ENCODE data around the gene SLC7A6.
A peak's percentile ranks its signal among the peaks of the same experiment; 100 is the strongest.

Gene SLC7A6

DNA sequence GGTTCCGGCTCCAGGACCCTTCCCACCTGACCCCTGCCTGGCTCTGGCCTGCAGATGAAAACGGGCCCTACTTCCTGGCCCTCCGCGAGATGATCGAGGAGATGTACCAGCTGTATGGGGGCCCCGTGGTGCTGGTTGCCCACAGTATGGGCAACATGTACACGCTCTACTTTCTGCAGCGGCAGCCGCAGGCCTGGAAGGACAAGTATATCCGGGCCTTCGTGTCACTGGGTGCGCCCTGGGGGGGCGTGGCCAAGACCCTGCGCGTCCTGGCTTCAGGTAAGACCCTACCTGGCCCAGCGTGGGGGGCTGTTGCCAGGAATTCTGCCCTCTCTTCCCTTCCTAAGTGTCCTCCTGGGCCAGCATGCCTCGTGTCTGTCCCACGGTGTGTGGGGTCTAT is 8.6 kb upstream of the SLC7A6 start:
- H3K4me3 Mint-ChIP-seq, result no peak overlapping the region
- peaks cover 46% of the 10 kb centered on the region for H3K4me1 Mint-ChIP-seq (ENCODE audit: low read depth)
- peaks cover 99% of the 10 kb centered on the region for H3K36me3 Mint-ChIP-seq (ENCODE audit: low read depth)
- H3K9me3 Mint-ChIP-seq, result no peaks in the 10 kb centered on the region
- intact Hi-C loops (cut with micrococcal nuclease), result loop anchor here (2.0 kb wide), 1 partner anchor 55 kb away; the partner anchor contains the start of genes PRMT7 and SLC7A6OS
- H3K27ac Mint-ChIP-seq, result peak overlapping the region; percentile 55
- H3K27me3 Mint-ChIP-seq, result no peaks in the 10 kb centered on the region

DNA sequence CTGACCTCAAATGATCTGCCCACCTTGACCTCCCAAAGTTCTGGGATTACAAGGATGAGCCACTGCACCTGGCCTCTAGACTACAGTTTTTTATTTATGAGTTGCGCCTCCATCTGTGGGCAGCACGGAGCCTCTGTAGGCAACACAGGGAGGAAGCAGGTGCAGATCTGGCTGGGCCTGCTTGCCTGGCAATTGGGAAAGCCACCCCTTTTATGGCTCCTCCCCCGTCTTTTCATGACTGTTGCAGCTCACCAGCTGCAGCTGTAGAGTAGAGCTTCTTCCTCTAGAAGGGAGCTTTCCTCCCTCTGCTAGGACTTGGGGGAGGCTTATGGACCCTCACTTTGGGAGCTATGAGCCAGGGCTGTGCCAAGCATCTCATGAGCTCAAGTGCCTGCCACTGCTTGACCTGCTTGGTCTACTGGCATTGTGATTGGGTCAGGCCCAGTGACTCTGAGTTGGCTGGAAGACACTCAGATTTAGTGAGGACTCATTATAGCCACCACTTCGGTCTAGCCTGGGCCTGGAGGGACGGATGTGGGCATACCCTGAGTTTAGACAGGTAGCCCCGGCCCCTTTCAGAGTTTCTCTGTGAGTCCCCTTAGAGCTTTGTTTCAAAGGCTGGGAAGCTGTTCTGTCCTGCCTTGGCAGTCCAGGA is 6.9 kb upstream of the SLC7A6 start:
- Mint-ChIP-seq H3K27ac (peak overlapping the region; percentile 81), H3K4me3 (peak overlapping the region; percentile 32), H3K36me3 (ENCODE audit: low read depth) (peaks cover 90% of the 10 kb centered on the region), H3K27me3 (no peaks in the 10 kb centered on the region), H3K9me3 (no peaks in the 10 kb centered on the region), H3K4me1 (ENCODE audit: low read depth) (peaks cover 39% of the 10 kb centered on the region)
- intact Hi-C loops (cut with micrococcal nuclease), result loop anchor here (1.0 to 2.0 kb wide), 2 partner anchors 10 to 53 kb away; partner anchors contain the start of genes PRMT7 and SLC7A6OS

DNA sequence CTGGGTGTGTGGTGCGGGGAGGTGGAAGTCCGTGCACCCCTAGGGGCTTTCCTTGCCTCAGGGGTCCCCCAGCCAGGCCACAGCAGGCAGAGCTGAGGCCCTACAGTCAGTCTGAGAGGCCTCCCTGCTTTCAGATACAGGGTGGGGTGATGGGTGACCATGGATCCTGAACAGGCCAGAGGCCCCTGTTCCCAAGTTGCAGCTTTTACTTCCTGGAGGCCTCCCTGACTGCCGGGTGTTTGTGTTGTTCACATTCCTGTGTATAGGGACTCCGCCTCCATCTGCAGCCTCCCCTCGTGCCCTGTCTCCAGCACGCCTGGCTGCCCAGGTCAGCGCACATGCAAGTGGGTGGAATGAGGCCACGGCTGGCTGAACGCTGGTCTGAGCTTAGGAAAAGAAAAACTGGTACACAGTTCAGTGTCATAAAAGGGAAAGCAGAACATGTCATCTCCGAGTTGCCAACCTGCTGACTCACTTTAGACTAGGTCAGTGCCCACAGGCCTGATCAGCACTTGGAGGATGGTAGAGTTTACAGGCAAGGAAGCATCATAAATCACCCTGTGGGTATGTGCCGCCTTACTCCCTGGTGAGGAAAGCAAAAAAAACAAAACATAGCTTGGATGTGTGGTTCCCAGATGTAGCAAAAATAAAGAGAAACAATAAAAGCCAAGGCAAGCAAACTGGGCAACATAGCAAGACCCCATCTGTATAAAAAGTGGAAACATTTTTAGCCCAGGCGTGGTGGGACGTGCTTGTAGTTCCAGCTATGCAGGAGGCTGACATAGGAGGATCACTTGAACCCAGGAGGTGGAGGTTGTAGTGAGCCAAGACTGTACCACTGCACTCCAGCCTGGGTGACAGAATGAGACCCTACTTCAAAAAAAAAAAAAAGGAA is 6.2 kb upstream of the SLC7A6 start:
- H3K27me3 Mint-ChIP-seq, result no peaks in the 10 kb centered on the region
- peaks cover 40% of the 10 kb centered on the region for H3K4me1 Mint-ChIP-seq (ENCODE audit: low read depth)
- H3K4me3 Mint-ChIP-seq, result peak overlapping the region; percentile 32
- H3K27ac Mint-ChIP-seq, result peak overlapping the region; percentile 81
- H3K36me3 Mint-ChIP-seq (ENCODE audit: low read depth), result peaks cover 83% of the 10 kb centered on the region
- intact Hi-C loops (cut with micrococcal nuclease), result loop anchor here (1.0 to 2.0 kb wide), 2 partner anchors 11 to 53 kb away; partner anchors contain the start of genes PRMT7 and SLC7A6OS
- H3K9me3 Mint-ChIP-seq, result no peaks in the 10 kb centered on the region

DNA sequence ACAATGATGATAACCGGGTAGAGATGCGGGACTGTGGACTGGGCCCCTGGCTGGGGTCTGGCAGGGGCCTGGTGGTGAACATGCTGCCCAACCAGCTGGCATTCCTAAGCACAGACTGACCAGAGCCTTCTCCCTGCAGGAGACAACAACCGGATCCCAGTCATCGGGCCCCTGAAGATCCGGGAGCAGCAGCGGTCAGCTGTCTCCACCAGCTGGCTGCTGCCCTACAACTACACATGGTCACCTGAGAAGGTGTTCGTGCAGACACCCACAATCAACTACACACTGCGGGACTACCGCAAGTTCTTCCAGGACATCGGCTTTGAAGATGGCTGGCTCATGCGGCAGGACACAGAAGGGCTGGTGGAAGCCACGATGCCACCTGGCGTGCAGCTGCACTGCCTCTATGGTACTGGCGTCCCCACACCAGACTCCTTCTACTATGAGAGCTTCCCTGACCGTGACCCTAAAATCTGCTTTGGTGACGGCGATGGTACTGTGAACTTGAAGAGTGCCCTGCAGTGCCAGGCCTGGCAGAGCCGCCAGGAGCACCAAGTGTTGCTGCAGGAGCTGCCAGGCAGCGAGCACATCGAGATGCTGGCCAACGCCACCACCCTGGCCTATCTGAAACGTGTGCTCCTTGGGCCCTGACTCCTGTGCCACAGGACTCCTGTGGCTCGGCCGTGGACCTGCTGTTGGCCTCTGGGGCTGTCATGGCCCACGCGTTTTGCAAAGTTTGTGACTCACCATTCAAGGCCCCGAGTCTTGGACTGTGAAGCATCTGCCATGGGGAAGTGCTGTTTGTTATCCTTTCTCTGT is 5.1 kb upstream of the SLC7A6 start:
- H3K27ac Mint-ChIP-seq, result peak overlapping the region; percentile 81
- H3K4me1 Mint-ChIP-seq (ENCODE audit: low read depth), result peaks cover 50% of the 10 kb centered on the region
- no peaks in the 10 kb centered on the region for H3K27me3 Mint-ChIP-seq
- H3K4me3 Mint-ChIP-seq, result no peak overlapping the region
- H3K36me3 Mint-ChIP-seq (ENCODE audit: low read depth), result peaks cover 78% of the 10 kb centered on the region
- no peaks in the 10 kb centered on the region for H3K9me3 Mint-ChIP-seq
- intact Hi-C loops (cut with micrococcal nuclease), result no loop called here

DNA sequence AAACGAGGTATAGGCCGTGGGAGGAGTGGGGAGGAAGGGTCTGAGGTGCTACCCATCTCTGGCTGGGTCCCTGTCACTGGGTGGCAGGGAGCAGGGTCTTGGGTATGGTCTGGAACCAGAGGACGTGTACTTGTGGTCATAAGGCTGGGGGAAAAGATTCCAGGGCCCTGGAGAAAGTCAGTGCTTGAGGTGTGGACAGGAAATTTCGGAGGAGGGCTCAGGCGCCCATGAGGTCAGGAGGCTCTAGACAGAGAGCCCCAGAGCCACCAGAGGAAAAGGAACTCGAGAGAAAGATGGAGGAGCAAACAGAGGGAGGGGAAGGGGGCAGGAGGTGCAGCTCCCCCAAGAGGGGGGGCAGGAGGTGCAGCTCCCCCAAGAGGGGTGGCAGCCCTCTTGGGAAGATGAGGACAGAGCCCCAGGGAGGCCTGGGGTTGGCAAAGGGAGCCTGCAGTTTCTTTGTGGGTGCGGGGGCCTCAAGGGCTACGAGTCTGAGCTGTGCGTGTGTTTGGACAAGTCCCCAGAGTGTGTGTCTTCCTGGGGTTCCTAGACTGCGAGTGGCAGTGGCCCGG is 683 bp upstream of the SLC7A6 start:
- Mint-ChIP-seq H3K9me3 (no peaks in the 10 kb centered on the region), H3K4me1 (ENCODE audit: low read depth) (peaks cover 49% of the 10 kb centered on the region), H3K27me3 (no peaks in the 10 kb centered on the region), H3K4me3 (peak overlapping the region; percentile 93), H3K27ac (peak overlapping the region; percentile 92), H3K36me3 (ENCODE audit: low read depth) (peaks cover 57% of the 10 kb centered on the region)
- intact Hi-C loops (cut with micrococcal nuclease), result loop anchor here (10.0 kb wide), 1 partner anchor 251 kb away; no protein-coding TSS in a partner anchor

DNA sequence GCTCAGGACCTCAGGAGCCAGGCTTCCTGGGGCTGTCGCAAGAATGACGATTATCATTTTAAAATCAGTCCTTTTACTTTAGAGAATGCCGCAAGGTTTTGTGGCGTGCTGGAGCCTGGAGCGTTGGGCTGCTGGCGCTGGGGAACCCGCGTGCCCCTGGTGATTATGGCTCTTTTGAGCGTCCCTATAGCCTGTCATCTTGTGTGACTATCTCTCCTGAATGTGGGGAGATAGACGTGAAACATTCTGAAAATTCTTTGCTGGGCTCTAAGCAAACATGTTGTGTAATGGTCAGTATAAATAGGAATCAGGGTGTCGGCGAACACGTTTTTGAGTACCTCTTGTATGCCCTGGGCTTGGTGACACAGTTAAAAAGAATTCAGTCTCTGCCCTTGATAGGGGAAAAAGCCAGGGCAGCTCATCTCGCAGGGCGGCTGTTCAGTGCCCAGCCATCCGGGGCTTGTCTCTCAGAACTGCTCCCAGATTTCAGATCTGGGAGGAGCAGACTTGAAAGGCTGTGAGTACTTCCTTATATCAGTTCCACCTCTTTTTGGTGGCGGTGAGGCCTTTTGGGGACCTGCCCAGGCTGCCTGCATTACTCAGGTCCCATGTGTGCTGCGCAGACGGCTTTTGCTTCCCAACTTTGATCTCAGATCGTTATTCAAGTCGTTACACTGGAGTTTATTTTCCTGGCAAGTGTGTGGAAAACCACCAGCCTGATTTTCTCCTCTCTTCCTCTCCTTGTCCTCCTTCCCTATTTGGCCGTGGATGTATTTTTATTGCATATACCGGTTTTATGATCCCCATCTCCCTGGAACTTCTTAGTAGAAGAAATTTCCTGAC is 973 bp downstream of the SLC7A6 start:
- peaks cover 55% of the 10 kb centered on the region for H3K36me3 Mint-ChIP-seq (ENCODE audit: low read depth)
- peak overlapping the region; percentile 93 for H3K4me3 Mint-ChIP-seq
- peaks cover 32% of the 10 kb centered on the region for H3K4me1 Mint-ChIP-seq (ENCODE audit: low read depth)
- H3K27me3 Mint-ChIP-seq, result no peaks in the 10 kb centered on the region
- intact Hi-C loops (cut with micrococcal nuclease), result loop anchor here (1.0 to 10.0 kb wide), 2 partner anchors 45 to 250 kb away; partner anchors contain the start of gene SLC7A6OS
- peak overlapping the region; percentile 92 for H3K27ac Mint-ChIP-seq
- H3K9me3 Mint-ChIP-seq, result no peaks in the 10 kb centered on the region

DNA sequence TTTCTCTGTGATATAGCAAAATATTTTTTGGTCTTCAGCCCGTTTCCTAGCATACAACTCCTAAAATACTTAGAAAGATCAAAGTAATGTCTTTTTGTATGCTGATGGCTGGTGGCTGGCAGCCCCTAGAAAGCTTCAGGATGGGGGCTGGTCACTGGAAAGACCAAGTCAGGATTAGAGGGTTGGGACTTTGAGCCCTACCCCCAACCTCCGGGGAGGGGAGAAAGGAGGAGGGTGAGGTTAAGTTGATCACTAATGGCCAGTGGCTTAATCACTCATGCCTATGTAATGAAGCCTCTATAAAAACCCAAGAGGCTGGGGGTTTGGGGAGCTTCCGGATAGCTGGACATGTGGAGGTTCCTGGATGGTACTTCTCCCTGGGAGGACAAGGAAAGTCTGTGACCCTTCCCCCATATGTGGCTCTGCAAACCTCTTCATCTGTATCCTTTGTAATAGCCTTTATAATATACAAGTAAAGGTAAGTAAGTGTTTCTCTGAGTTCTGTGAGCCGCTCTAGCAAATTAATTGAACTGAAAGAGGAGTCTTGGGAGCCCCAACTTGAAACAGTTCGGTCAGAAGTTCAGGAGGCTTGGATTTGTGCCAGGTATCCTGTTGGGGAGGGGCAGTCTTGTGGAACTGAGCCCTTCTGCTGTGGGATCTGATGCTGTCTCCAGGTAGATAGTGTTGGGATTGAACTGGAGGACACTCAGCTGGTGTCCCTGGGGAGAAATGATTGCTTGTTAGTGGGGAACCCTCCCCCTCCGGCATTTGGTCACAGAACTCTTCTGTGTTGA is 3.5 kb downstream of the SLC7A6 start:
- H3K27me3 Mint-ChIP-seq, result no peaks in the 10 kb centered on the region
- H3K4me3 Mint-ChIP-seq, result no peak overlapping the region
- H3K36me3 Mint-ChIP-seq (ENCODE audit: low read depth), result peaks cover 60% of the 10 kb centered on the region
- intact Hi-C loops (cut with micrococcal nuclease), result loop anchor here (10.0 kb wide), 1 partner anchor 247 kb away; no protein-coding TSS in a partner anchor
- H3K9me3 Mint-ChIP-seq, result no peaks in the 10 kb centered on the region
- no peak overlapping the region for H3K27ac Mint-ChIP-seq
- peaks cover 32% of the 10 kb centered on the region for H3K4me1 Mint-ChIP-seq (ENCODE audit: low read depth)

DNA sequence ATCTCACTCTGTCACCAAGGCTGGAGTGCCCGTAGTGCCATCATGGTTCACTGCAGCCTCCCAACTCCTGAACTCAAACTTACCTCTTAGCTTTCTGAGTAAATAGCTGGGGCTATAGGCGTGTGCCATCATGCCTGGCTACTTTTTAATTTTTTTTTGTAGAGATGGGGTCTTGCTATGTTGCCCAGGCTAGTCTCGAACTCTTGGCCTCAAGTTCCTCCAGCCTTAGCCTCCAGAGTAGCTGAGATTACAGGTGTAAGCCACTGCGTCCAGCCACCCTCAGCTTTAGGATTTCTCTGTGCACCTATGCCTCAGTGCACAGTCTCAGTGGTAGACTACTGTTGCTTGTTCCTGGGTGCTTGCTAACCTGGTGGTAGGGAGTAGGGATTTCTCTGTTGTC is 5.5 kb downstream of the SLC7A6 start:
- intact Hi-C loops (cut with micrococcal nuclease), result loop anchor here (10.0 kb wide), 1 partner anchor 245 kb away; no protein-coding TSS in a partner anchor
- H3K27ac Mint-ChIP-seq, result no peak overlapping the region
- H3K4me3 Mint-ChIP-seq, result no peak overlapping the region
- H3K27me3 Mint-ChIP-seq, result no peaks in the 10 kb centered on the region
- H3K4me1 Mint-ChIP-seq (ENCODE audit: low read depth), result peaks cover 23% of the 10 kb centered on the region
- H3K36me3 Mint-ChIP-seq (ENCODE audit: low read depth), result peaks cover 69% of the 10 kb centered on the region
- H3K9me3 Mint-ChIP-seq, result no peaks in the 10 kb centered on the region

DNA sequence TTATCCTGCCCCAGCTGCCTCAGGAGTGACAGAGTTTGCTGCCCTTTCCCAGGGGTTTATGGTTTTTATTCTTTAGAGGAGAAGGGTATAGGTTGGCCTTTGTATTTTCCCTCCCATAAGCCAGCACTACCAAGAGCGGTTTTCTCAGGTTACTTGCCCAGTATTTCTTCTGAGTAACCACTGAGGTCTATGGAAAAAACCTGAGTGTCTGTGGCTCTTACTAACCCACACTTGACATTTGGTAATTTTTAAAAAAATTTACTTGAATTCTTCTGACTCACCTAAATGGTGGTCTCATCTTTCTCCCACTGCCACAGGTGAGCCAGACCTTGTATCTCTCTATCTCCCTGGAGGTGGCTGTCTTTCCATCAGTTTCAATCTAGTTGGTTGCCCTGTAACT is 6.0 kb downstream of the SLC7A6 start:
- Mint-ChIP-seq H3K9me3 (no peaks in the 10 kb centered on the region), H3K27ac (no peak overlapping the region), H3K4me1 (ENCODE audit: low read depth) (peaks cover 17% of the 10 kb centered on the region), H3K4me3 (no peak overlapping the region), H3K36me3 (ENCODE audit: low read depth) (peaks cover 72% of the 10 kb centered on the region), H3K27me3 (no peaks in the 10 kb centered on the region)
- intact Hi-C loops (cut with micrococcal nuclease), result no loop called here

DNA sequence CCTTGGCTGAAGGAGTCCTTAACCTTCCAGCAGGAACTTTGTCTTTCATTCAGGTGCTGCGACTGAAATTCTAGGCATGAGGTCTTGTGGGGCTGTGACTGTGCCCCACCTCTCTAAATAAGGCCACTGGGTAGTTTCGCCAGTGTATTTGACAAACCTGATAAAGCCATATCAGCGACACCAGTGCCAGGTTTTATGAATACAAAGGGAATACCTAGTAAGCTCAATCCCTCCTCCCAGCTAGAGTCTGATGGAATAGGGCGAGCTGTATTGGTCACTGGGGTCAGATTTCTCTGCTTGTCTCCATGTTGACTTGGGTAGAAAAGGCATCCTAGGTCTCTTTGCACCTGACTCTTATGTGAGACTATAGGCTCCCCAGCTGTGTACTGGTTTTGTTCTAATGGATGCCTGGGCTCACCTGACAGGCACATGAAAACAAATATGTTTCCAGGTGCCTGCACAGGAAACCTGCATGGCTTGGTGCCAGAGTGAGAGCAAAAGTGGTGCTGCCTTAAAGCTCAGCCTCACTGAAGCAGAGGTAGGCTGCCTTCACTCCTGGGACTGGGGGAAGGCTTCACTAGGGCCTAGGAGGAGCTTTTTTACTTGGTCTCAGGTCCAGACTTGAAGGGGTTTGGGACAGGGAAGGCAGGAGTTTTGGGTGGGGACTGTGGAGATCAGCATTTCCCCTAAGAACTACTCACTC is 8.3 kb downstream of the SLC7A6 start:
- Mint-ChIP-seq H3K9me3 (no peaks in the 10 kb centered on the region), H3K27ac (no peak overlapping the region), H3K36me3 (ENCODE audit: low read depth) (peaks cover 82% of the 10 kb centered on the region), H3K4me1 (ENCODE audit: low read depth) (peaks cover 8% of the 10 kb centered on the region), H3K27me3 (no peaks in the 10 kb centered on the region), H3K4me3 (no peak overlapping the region)
- intact Hi-C loops (cut with micrococcal nuclease), result no loop called here

DNA sequence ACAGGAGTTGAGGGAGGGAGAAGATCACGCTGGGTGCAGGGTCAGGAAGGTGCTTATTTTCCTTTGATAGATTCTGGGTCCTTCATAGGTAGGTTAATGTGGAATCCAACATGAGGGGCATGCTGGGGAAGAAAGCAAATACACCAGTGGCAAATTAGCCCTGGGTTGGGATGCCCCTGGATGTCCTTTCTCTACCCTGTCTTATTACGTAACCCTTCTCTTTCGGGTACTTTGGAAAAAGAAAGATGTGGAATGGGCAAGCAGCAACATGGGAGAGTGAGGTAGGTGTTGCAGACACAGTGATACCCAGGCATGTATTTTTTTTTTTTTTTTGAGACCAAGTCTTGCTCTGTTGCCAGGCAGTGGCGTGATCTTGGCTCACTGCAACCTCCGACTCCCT is 9.1 kb downstream of the SLC7A6 start:
- intact Hi-C loops (cut with micrococcal nuclease), result no loop called here
- Mint-ChIP-seq H3K27me3 (no peaks in the 10 kb centered on the region), H3K9me3 (no peaks in the 10 kb centered on the region), H3K27ac (no peak overlapping the region), H3K4me3 (no peak overlapping the region), H3K36me3 (ENCODE audit: low read depth) (peaks cover 75% of the 10 kb centered on the region), H3K4me1 (ENCODE audit: low read depth) (peaks cover 6% of the 10 kb centered on the region)

Data from dendritic cell treated with granulocyte-macrophage colony-stimulating factor and Interleukin-4, amounts not matched to agents 40 ng/mL and 50 ng/mL, for 4 days (primary cell).